ENCODE measurements around the gene MYH11.

The MYH11 gene

DNA sequence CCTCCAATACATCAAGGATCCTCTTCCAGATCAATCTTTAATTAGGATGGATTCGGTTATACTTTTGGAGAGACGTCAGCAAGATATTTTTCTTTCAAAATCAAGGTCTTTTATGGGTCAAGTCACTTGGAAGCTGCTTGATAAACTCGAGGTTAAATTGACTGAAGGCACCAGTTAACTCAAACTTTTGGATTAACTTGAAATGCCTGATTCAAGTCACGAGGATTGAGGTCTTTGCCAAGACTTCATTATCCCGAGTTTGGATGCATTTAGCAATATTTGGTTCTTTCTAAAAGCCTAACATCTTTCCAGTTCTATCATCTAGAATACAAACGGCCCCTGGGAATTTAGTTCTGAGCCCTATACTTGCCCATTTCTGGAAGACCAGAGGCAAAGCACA is 82.9 kb downstream of the MYH11 start:
- DNase-seq = no peak

DNA sequence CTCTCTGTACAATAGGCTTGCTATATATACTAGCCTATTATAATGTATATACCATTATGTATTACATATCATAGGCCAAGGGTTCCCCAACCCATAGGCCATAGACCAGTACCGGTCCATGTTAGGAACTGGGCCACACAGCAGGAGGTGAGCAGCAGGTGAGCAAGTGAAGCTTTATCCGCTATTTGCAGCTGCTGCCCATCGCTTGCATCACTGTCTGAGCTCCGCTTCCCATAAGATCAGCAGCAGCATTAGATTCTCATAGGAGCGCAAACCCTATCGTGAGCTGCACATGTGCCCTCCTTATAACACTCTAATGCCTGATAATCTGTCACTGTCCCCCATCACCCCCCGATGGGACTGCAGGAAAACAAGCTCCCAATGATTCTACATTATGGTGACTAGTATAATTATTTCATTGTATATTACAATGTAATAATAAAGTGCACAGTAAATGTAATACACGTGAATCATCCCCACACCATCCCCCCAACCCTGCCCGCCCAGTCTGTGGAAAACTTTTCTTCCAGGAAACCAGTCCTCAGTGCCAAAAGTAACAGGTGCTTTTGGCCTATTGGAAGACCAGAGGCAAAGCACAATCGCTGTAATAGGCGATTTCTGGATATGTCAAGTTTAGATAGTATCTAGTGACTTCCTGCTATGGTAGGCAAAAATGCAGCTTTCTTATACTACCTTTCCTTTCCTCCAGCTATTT is 84.1 kb downstream of the MYH11 start:
- no peak for DNase-seq

DNA sequence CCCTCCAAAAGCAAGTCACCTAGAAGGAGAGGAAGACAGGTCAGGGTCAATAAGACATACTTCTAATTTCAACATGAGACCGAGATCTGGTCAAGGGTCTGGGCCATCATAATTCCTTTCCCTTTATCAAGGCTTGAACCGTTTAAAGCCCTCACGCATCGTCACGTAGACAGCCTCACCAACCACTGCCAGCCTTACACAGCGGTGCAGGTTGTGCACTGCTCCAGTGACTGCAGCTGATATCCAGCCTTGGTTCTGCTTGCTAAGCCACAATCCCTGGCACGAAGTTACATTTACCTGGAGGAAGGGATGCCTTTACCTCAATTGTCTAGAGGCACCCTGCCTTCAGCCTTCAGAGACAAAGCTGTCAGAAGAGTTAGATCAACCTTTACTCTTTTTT is 85.1 kb downstream of the MYH11 start:
- DNase-seq = no peak

DNA sequence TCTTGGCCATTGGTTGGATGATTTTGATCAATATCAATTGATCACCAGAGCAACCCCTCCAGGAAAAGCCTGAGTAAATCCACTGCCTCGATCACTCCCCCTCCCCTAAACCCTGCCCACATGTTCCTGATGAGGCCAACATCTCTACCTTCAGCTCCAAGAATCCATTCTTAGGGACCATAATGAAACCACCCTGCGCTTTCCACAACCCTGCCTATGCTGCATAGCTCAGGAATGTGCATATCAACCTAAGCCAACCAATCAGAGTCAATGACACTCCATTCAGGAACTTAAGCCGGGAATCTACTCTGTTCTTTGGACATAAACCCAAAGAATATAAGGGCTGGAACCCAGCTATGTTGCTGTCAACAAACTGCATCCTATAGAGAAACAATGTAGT is 86.3 kb downstream of the MYH11 start:
- no peak for DNase-seq

DNA sequence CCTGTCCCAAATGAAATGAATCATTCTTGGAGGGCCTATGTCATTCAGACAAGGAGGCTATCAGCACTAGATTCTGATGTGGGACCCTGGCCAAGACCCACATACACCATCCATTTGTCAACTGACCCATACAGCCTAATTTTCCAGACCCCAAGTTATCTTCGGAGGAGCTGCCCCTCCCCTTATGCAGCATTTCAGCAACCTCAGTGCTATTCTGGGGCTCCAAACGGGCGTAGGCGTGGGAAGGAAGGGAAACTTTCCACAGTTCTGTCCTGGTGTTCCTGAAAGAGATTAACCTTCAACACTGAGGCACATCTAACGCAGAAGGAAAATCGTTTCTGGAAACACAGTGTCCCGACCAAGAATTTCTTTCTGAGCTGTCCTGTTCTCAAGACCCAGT is 86.7 kb downstream of the MYH11 start:
- DNase-seq = no peak

DNA sequence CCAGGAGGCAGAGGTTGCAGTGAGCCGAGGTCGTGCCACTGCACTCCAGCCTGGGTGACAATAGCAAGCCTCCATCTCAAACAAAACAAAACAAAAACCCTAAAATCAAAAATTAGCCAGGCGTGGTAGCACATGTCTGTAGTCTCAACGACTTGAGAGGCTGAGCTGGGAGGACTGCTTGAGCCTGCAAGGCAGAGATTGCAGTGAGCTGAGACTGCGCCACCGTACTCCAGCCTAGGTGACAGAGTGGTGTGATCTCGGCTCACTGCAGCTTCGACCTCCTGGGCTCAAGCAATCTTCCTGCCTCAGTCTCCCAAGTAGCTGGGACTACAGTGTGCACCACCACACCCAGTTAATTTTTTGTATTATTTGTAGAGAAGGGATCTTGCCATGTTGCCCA is 87.6 kb downstream of the MYH11 start:
- no peak for DNase-seq

DNA sequence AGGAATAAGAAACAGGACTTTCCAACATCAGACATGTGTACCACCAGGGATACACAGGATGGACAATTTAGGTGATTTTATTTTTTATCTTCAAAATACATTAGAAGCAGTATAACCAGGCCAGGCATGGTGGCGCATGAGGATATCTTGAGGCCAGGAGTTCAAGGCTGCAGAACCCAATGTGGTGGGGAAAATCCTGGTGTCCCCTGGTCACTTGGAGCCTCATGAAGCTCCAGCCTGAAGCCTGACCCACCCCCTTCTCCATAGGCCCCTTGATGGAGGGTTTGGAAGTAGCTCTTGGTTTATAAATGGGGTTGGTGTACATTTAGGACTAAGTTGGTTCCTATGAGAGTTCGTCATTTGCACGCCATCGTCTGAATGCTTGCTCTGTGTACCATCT is 88.6 kb downstream of the MYH11 start:
- DNase-seq = no peak

DNA sequence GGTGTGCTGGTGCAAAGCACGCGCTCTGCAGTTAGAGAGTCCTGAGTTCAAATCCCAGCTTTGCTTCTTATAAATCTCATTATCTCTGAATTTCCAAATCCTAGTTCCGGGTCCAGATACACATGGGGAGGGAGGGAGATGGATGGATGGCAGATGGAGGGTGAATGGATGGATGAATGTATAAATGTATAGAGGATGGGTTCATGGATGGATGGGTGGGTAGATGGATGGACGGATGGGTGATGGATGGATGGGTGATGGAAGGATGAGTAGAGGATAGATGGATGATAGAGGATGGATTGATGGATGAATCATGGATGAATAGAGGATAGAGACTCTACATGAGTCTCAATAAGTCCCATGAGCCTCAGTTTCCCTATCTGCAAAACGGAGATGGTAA is 89.9 kb downstream of the MYH11 start:
- DNase-seq = no peak

DNA sequence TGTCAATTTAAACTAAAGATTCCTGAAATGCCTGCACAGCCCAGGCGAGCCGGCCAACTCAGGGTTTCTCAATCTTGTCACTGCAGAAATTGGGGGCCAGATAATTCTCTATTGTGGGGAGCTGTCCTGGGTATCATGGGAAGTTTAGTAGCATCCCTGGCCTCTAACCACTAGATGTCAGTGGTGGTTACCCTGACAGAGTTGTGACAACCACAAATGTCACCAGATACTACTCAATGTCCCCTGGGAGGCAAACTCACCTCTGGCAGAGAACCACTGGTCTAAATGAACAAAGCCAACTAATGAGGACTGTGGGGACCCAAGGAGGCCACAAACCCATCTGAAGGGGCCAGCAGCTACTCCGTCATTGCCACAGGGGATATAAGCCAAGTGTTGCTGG is 90.9 kb downstream of the MYH11 start:
- DNase-seq = peak; percentile 49 to 50

DNA sequence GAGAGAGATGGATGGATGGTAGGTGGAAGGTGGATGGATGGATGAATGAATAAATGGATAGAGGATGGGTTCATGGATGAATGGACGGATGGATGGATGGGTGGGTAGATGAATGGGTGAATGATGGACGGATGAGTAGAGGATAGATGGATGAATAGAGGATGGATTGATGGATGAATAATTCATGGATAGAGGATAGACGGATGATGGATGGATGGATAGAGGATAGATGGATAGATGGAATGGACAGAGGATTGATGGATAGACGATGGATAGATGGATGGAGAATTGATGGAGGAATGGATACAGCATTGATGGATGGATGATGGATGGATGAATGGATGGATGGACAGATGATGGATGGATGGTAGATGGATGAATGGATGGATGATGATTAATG is 91.7 kb downstream of the MYH11 start:
- no peak for DNase-seq

DNA sequence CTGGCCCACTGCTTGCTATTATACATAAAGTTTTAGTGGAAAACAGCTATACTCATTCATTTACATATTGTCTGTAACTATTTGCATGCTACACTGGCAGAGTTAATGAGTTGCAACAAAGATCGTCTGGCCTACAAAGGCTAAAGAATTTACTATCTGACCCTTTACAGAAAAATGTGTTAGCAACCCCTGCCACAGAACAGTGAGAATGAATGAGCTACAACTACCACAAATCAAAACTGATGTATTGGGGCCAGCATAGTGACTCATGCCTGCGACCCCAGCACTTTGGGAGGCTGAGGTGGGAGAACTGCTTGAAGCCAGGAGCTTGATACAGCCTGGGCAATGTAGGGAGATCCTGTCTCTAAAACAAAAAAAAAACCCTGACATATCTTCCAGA is 92.7 kb downstream of the MYH11 start:
- no peak for DNase-seq

DNA sequence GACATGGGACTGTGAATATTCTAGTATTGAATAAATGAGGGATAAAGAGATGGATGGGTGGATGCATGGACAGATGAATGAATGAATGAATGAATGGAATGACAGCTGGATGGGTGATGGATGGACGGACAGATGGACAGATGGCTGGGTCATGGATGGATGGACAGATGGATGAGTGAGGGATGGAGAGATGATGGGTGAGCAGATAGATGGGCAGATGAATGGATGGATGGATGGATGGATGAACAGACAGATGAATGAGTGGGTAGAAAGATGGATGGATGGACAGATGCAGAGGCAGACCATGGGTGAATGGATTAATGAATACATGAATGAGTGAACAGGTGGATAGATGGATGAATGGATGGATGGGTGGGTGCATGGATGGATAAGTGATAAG is 96.7 kb downstream of the MYH11 start:
- no peak for DNase-seq

DNA sequence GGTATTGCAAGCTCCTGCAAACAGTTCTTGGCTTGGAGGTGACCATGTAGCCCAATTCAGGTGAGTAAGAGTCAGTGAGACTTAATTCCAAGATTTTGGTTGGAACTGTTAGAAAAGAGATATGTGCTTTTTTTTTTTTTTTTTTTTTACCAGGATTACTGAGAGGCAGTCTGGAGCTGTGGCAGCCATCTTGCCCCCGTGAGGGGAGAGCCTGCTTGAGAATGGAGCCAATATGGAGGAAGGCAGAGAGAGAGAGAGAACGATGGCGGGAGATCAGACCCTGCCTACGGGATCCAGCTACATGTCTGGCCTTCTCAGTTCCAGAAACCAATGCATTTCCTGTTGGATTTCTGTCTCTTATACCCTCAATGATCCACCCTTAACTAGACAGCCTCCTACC is 97.8 kb downstream of the MYH11 start:
- DNase-seq = no peak

DNA sequence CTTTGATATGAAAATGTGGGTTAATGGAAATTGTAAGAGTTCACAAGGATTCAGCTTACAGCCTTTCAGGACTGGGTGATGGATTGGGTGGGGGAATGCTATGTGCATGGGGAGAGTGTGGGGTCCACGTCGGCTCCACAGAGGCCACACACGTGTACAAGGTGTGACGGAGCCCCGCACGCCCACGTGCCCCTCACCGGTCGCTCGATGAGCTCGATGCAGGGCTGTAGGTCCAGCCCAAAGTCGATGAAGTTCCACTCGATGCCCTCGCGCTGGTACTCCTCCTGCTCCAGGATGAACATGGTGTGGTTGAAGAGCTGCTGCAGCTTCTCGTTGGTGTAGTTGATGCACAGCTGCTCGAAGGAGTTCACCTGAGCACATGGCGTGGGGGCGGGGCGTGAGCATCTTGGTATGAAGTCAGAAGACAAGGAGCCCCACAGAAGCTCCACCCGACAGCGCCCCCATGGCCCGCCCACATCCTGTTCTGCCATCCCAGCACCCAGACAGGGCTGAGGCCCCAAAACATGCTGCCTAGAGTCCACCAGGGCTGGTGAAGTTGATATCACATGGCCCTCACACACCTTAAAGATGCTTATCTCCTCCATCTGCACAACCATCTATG is 99.1 kb downstream of the MYH11 start:
- no peak for DNase-seq

DNA sequence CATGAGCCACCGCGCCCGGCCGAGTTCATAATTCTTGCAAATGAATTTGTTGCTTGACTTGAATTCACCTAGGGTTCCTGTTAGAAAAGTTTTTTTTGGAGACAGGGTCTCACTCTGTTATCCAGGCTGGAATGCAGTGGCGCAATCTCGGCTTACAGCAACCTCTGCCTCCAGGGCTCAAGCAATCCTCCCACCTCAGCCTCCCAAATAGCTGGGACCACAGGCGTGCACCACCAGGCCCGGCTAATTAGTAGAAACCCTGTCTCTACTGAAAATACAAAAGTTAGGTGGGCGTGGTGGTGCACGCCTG is 99.8 kb downstream of the MYH11 start:
- no peak for DNase-seq

DNA sequence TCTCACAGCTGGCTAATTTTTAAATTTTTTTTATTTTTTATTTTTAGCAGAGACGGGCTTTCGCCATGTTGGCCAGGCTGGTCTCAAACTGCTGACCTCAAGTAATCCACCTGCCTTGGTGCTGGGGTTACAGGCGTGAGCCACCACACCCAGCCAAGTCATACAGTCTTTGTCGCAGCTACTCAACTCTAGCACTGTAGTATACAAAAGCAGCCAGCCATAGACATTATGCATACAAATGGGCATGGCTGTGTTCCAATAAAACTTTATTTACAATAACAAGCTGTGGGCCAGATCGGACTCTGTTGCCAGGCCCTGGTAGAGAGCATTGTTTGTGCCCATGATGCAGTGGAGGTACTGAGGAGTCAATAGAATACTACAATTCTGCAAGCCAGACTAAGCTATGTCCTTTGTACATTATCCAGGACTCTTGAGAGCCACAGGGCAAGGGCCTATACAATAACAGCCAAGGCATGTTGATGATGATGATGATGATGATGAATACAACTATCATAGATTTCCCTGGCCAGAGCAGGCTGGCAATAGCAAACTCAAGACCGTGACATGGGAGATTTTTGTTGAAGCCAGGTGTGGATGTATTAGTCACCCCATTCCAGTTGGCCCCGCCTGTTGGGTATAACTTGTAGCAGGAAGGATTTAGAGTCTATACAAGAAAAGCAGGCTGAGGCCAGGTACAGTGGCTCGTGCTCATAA is 101.8 kb downstream of the MYH11 start:
- DNase-seq = no peak

DNA sequence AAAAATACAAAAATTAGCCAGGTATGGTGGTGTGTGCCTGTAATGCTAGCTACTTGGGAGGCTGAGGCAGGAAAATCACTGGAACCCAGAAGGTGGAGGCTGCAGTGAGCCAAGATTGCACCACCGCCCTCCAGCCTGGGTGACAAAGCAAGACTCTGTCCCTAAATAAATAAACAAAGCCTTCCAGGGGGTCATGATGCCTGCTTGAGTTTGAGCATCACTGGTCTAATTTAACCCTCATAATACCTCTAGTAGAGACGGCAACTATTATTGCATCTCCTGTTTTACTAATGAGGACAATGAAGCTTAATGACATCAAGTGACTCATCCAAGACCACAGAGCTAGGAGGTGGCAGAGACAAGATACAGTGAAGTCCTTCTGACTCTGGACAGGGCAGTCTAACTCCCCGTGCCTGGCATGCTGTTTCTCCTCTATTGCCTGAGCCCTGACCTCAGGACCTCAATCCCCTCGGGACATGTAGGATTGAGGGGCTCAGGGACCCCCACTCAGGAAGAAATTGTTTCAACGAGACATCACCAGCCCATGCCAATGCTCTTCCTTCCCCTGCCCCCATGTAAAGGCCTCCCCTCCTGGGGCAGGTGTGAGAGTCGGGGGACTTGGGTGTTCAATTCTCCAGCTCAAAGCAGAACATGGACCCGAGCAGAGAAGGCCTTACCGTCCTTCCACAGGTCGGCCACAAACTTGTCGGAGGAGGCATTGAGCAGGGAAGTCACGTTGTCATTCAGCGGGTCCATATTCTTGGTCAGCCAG is 103.9 kb downstream of the MYH11 start:
- DNase-seq = no peak

DNA sequence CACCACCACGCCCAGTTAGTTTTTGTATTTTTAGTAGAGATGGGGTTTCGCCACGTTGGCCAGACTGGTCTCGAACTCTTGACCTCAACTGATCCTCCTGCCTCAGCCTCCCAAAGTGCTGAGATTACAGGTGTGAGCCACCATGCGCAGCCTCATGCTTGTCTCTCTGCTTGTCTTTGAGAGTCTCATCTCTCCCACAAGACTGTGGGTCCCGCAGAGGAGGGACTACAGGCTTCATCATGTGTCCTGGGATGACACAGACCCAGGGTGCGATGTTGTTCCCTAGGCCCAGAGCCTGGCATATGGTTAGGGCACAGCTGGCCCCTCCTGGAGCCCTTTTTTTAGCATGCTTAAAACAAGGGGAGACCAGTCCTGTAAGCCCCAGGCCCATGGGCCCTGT is 104.9 kb downstream of the MYH11 start:
- no peak for DNase-seq

DNA sequence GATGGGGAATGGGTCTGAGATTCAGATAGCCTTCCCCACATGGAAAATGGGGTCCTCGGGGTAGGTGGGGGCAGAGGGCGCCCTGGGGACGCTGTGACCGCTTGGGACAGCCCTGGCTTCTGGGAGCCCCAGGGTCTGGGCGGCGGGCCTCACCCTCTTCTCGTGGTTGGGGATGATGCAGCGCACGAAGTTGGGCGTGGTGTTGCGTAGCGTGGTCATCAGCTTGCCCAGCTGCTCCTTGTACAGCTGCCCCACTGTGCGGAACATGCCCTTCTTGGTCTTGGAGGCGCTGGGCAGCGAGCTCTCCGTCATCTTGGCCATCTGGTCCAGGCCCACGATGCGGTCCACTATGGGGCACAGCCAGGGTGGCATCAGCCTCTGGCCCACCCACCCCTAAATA is 106.8 kb downstream of the MYH11 start:
- DNase-seq = no peak

DNA sequence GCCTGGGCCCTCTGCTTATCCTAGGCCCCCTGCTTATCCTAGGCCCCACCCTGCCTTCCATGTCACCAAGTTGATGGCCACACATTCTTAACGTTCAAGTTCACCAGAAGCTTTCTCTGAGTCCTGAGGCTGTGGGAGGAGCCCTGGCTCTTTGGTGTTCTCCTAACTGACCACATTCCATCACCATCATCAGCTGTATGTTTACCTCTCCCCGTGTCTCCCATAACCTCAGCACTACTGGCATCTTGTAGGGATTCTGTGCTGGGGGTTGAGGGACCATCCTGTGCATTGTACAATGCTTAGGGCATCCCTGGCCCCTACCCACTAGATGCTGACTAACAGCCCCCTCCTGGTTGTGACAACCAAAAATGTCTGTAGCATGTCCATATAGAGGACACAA is 107.5 kb downstream of the MYH11 start:
- DNase-seq = no peak

DNA sequence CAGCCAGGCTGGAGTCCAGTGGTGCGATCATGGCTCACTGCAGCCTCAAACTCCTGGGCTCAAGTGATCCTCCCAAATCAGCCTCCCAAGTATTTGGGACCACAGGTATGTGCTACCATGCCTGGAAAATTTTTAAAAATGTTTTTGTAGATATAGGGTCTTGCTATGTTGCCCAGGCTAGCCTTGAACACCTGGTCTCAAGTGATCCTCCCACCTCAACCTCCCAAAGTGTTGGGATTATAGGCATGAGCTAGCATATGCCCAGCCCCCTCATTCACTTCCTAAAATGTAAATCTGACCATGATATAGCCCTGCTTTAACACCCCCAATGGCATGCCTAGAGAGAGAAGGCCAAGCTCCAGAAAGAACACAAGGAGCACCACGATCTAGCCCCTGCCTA is 108.2 kb downstream of the MYH11 start:
- no peak for DNase-seq

DNA sequence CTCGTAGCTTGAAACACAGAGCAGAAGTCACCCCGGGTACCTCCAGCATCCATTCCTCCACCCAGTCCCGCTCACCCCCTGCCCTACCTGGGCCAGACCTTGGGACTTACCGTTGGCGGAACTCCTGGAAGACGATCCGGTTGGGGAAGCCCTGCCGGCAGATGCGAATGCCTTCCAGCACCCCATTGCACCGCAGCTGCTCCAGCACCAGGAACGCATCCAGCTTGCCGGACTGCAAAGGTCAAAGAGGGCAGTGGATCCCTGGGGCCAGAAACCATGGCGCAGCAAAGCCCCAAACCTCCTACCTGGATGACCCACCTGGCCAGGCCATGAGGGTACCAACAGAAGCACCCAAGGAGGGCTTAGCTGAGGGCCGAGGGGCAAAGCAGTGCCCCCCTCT is 108.9 kb downstream of the MYH11 start:
- no peak for DNase-seq

DNA sequence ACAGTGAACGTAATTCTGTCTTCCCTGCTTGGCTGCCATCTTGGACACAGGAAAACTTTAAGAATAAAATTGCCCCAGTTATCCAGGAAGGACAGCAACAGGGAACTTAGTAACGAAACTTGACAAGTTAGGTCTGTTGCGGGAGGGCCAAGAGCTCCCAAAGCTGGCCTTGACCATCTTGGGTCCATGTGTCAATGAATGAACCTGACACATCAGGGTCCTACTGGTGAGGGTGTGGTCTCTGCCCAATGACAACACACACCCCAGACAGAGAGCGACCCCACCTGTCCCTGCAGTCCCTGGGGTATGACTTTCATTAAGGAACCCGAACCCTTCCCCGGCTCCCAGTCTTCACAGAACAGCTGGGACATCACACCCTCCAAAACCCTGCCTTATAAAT is 110.5 kb downstream of the MYH11 start:
- DNase-seq = no peak

DNA sequence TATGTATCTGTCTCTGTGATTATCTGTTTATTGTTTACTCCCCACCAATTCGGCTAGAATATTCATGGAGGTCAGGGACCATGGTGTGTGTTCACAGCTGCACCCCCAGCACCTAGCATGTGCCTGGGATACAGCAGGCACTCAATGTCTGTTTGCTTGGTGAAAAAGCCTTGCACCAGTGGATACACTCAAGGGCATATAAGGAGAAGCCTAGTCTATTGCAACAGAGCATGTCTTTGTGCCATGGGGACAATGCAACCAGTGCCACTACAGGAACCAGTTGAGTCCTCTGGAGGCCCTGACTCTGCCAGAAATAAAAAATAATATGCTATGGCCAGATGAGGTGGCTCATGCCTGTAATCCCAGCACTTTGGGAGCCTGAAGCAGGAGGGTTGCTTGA is 113.2 kb downstream of the MYH11 start:
- no peak for DNase-seq

Measured in AML-193 (cell line).